Mucosa of stomach (tissue), 1 donor: ENCODE results near the gene CPLANE2.
A peak's percentile ranks its signal among the peaks of the same experiment; 100 is the strongest.
"Not testable (repeated sequence)": the region's sequence is repeated elsewhere in the genome, so short reads cannot be mapped to it uniquely, and the experiment has no call there.

Source experiments
- H3K27me3 ChIP-seq: one replicate; pipeline ENCODE4 v1.7.0; 2013; ENCODE audit warnings: mild to moderate bottlenecking, low read length; ENCODE audit not compliant: control insufficient read depth, insufficient read depth
- H3K36me3 ChIP-seq: one replicate; pipeline ENCODE4 v1.7.0; 2013; ENCODE audit warnings: low read length; ENCODE audit not compliant: control insufficient read depth, insufficient read depth
- H3K4me1 ChIP-seq: one replicate; pipeline ENCODE4 v1.7.0; 2013; ENCODE audit warnings: mild to moderate bottlenecking, low read length; ENCODE audit not compliant: control insufficient read depth, insufficient read depth
- H3K4me3 ChIP-seq: one replicate; pipeline ENCODE4 v1.7.0; 2013; ENCODE audit warnings: low read length
- H3K9ac ChIP-seq: one replicate; pipeline ENCODE4 v1.7.0; 2013; ENCODE audit warnings: mild to moderate bottlenecking, low read length, moderate library complexity
- H3K9me3 ChIP-seq: one replicate; pipeline ENCODE4 v1.7.0; 2013; ENCODE audit warnings: mild to moderate bottlenecking, low read length, moderate library complexity; ENCODE audit not compliant: control insufficient read depth
- donor health status: Pancreatic carcinoma.

CPLANE2 gene

DNA sequence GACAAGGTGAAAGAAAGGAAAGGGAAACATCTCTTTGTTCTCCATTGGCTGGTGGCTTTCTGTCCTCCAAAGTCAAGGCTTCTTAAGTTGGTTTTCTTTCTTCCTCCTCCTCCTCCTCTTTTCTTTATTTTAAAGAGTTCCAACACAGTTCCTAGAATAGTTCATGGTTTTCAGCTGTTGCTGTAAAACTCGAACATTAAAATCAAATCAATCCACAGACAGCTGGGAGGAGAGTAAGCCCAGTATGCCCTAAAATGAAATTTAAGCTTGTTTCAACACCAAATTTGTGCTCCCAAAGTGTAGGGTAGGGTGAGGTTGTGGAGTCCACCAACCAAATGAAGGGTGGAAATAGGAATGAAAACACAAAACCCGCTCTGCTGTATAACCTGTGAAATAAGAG, 10.5 kb upstream of the CPLANE2 start:
- Histone ChIP-seq H3K4me1 (peaks cover 36% of the 10 kb centered on the region), H3K9ac (no peak overlapping the region), H3K4me3 (no peak overlapping the region), H3K36me3 (no peaks in the 10 kb centered on the region), H3K9me3 (no peaks in the 10 kb centered on the region), H3K27me3 (no peaks in the 10 kb centered on the region)

DNA sequence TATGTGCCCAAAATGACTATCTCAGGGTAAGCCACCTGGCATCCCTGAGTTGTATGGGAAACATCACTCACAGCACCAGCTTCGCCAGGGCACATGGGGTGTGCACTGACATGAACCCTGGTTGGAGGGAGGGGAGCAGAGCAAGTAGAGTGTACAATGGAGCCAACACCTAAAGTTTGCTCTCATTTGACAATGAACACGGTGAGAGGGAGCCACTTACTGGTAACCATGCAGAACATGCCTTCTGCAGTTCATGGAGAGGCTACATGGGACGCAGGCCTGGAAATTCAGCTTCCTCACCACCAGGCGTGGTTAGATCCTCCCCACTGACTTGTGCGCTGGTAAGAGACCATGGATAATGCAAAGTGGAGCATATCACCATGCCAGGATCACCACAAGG, 10.0 kb upstream of the CPLANE2 start:
- no peak overlapping the region for H3K9ac ChIP-seq
- H3K4me1 ChIP-seq, result peaks cover 36% of the 10 kb centered on the region
- H3K27me3 ChIP-seq, result no peaks in the 10 kb centered on the region
- no peaks in the 10 kb centered on the region for H3K9me3 ChIP-seq
- no peaks in the 10 kb centered on the region for H3K36me3 ChIP-seq
- no peak overlapping the region for H3K4me3 ChIP-seq

DNA sequence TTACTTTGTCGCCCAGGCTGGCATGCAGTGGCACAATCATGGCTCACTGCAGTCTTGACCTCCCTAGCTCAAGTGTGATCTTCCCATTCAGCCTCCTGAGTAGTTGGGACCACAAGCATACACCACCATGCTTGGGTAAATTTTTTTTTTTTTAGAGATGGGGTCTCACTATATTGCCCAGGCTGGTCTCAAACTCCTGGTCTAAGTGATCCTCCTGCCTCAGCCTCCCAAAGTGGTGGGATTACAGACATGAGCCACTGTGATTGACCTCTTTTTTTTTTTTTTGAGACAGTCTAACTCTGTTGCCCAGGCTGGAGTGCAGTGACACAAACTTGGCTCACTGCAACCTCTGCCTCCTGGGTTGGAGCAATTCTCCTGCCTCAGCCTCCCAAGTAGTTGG, 9.3 kb upstream of the CPLANE2 start:
- H3K9ac ChIP-seq, H3K27me3 ChIP-seq, H3K4me3 ChIP-seq, H3K36me3 ChIP-seq, H3K9me3 ChIP-seq: not testable (repeated sequence)
- H3K4me1 ChIP-seq, result peaks cover 36% of the 10 kb centered on the region

DNA sequence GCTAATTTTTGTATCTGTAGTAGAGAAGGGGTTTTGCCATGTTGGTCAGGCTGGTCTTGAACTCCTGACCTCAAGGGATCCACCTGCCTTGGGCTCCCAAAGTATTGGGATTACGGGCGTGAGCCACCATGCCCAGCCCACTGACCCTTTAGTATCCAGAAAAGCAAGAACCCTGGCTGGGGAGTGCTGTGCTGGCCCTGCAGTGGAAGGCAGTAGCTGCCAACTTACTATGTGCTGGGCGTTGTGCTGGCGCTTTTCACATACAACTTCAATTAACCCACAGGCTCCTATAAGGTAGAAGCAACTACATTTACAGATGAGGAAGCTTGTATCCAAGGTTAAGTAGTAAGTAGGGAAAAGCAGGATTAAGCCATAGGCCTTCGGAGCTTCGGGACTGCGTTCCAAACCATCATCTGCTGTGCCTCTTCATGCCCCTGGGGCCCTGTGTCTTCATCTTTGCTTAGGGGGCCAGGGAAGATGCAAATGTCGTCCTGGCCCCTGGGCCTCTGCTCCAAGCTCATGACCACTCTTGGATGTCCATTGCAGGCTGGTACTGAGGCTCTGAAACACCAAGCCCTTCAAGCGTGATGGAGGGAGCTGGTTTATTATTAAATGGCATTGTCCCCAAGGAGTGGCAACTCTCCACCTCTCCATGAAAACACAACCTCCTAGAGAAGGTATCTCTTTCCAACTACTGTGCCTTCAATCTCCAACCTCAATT, 8.7 kb upstream of the CPLANE2 start:
- Histone ChIP-seq H3K9me3 (no peaks in the 10 kb centered on the region), H3K27me3 (no peaks in the 10 kb centered on the region), H3K4me3 (no peak overlapping the region), H3K4me1 (peaks cover 33% of the 10 kb centered on the region), H3K9ac (no peak overlapping the region), H3K36me3 (no peaks in the 10 kb centered on the region)

DNA sequence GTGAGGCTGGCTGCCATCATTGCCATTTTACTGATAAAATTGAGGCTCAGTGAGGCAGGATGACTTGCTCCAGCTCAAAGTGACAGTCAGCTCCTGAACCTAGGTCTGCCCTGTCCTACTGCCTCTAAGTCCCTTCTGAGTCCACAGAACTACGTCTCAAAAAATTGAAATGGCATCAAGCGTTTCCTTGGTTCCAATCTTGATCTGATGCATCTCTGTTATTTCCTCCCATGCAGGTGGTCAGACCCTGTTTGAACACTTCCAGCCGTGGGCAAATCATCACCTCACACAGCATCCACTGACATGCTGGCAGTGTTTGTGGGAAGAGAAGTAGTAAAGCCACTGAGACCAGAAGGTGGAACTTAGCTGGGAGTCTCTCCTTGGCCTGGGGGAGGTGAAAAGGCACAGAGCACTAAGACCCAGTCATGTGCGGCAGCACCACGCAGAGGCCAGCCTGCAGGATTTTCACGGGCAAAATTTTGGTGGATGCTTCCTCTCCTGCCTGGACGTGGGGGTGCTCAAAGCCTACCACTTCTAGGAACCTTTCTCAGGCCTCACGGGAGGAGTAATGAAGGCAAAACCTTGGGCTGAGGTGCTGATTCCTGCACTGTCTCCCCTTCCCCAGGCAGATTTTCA, 7.8 kb upstream of the CPLANE2 start:
- H3K4me1 ChIP-seq, result peaks cover 27% of the 10 kb centered on the region

DNA sequence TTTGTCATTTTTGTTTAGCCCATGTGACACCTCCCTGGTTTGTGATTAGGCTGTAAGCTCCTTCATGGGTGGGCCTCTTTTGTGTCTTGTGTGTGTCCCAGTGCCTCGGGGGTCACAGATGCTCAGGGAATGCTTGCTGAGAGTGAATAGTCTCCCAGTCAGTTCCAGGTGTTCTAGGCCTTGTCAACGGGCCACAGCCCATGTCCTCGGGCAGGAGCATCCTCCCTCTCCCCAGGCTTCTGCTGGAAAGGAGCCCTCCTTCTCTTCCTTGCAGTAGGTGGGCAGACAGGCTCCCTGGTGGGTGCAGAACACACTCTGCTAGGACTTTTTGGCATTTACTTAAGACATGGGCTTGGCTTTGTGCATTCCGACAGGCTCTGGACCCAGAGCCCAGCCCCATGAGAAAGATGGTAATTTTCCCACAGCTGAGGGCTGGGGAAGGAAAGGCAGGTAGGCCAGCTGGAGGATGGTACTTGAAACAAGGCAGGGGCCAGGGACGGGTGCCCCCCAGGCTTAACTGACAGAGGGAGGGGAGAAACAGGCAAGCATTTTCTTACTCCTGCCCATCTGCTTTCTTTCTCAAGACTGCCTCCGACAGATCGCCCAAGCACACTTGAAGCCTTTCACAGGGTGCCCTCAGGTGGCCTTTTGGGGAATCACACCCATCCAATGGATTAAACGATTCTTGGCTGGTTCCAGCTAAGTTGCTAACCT, 7.1 kb upstream of the CPLANE2 start:
- no peaks in the 10 kb centered on the region for H3K36me3 ChIP-seq
- H3K9me3 ChIP-seq, result no peaks in the 10 kb centered on the region
- H3K4me3 ChIP-seq, result no peak overlapping the region
- no peaks in the 10 kb centered on the region for H3K27me3 ChIP-seq
- H3K4me1 ChIP-seq, result peaks cover 22% of the 10 kb centered on the region
- H3K9ac ChIP-seq, result no peak overlapping the region

More for the DNA sequence above, 7.8 kb upstream of the CPLANE2 start:
- no peak overlapping the region for H3K4me3 ChIP-seq
- H3K36me3 ChIP-seq, result no peaks in the 10 kb centered on the region
- no peaks in the 10 kb centered on the region for H3K27me3 ChIP-seq
- no peaks in the 10 kb centered on the region for H3K9me3 ChIP-seq
- H3K9ac ChIP-seq, result no peak overlapping the region

DNA sequence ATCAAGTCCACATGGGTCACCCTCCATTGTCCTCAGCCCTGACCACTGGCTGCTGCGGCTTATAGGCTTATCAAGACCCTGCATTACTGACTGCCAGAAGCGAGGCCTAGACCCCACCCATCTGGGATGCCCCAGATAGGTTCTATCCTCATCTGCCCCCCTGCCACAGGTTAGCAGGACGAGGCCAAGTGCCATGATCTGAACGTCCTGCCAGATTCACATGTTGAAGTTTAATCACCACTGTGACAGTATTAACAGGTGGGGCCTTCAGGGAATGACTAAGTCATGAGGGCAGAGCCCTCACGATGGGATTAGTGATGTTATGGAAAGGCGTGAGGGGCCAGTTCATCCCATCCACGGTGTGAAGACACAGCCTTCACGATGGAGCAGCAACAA, 6.2 kb upstream of the CPLANE2 start:
- Histone ChIP-seq H3K4me1 (peaks cover 16% of the 10 kb centered on the region), H3K27me3 (no peaks in the 10 kb centered on the region), H3K9ac (no peak overlapping the region), H3K36me3 (no peaks in the 10 kb centered on the region), H3K4me3 (no peak overlapping the region), H3K9me3 (no peaks in the 10 kb centered on the region)

DNA sequence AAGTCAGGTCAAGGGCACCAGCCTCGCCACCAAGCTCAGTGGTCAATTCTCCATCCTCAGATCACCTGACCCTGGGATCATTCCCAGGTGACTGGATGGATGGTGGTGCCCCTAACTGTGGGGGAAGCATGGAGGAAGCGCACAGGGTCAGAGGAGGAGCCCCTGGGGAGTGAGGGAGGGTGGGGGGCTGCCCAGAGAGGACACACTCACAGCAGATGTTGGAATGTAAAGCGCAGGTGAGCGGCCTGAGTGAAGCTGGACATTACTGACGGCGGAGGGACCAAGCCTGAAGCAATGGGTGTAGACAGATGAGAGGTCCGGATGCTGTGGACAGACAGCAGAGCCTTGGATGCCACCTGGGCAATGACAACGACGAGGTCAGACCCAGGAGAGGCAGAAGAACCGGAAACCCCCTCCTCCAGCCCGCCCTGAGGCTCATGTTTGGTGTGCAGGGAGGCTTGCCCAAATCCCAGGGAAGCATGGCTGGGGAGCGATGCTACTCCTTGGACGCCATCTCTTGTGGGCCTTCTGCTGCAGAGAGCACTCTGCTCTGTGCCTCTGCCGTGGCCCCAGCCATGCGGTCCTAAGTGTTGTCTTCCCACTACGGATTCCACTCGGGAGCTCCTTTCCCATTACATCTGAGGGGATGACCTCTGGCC, 5.7 kb upstream of the CPLANE2 start:
- Histone ChIP-seq H3K4me3 (no peak overlapping the region), H3K9ac (no peak overlapping the region), H3K9me3 (no peaks in the 10 kb centered on the region), H3K36me3 (no peaks in the 10 kb centered on the region), H3K27me3 (no peaks in the 10 kb centered on the region), H3K4me1 (peaks cover 15% of the 10 kb centered on the region)

DNA sequence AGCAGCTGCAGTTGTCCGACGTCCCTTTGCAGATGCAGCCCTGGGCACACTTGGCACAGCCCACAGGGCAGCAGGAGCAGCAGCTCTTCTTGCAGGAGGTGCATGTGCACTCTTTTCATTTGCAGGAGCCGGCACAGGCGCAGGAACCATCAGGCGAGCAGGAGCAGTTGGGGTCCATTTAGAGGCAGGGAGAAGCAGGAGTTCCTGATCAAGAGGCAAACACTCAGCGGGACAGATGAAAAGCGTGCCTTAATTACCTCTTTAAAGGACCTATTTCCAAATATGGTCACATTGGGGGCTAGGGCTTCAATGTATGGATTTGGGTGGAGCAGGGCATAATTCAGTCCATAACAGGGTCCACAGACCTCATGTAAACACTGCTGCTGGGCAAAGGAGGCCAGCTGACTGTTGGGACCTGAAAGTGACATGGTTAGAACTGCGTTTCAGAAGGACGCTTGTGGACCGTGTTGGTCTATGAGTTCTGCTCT, 4.3 kb upstream of the CPLANE2 start:
- H3K9ac ChIP-seq, result no peak overlapping the region
- H3K9me3 ChIP-seq, result no peaks in the 10 kb centered on the region
- H3K4me3 ChIP-seq, result no peak overlapping the region
- no peaks in the 10 kb centered on the region for H3K27me3 ChIP-seq
- no peaks in the 10 kb centered on the region for H3K36me3 ChIP-seq
- H3K4me1 ChIP-seq, result peaks cover 26% of the 10 kb centered on the region

DNA sequence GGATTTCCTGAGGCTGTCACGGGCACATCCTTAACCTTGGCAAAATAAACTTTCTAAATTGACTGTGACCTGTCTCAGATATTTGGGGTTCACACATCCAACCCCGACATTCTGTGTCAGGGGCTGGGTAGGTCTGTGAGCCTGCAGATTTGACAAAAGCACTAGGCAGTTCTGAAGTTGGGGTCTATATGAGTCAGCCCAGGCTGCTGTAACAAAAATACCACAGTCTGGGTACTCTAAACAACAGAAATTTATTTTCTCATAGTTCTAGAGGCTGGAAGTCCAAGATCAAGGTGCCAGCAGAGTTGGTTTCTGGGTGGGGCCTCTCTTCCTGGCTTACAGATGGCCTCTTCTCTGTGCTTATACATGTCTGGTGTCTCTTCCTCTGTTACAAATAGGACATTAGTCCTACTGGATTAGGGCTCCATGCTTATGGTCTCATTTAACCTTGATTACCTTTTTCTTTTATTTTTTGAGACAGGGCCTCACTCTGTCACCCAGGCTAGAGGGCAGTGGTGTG, 3.0 kb upstream of the CPLANE2 start:
- no peaks in the 10 kb centered on the region for H3K27me3 ChIP-seq
- H3K36me3 ChIP-seq, result no peaks in the 10 kb centered on the region
- H3K4me1 ChIP-seq, result peaks cover 30% of the 10 kb centered on the region
- H3K4me3 ChIP-seq, result no peak overlapping the region
- no peaks in the 10 kb centered on the region for H3K9me3 ChIP-seq
- H3K9ac ChIP-seq, result no peak overlapping the region

DNA sequence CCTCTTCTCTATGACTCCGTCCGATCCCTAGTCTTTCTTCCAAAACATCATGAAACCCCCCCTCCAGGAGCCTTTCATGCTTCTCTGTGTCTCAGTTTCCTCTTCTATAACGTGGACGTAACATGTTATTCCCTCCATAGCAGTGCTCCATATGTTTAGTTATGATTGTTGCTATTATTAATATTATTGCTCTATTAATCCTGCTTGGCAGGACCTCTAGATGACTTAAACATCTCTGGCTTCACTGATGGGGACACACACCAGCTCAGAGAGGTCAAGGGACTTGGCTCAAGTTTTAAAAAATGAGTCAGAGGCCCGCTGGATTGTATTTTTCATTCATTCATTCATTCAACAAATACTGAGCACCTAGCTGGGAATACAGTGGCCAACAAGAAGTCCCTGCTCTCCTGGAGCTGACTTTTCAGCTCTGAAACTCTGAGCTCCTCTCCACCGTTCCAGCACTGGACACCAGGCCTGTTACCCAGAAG, 404 bp upstream of the CPLANE2 start:
- peak overlapping the region; percentile 86 for H3K4me3 ChIP-seq
- H3K9me3 ChIP-seq, result no peaks in the 10 kb centered on the region
- peak overlapping the region; percentile 88 for H3K9ac ChIP-seq
- no peaks in the 10 kb centered on the region for H3K36me3 ChIP-seq
- H3K27me3 ChIP-seq, result no peaks in the 10 kb centered on the region
- H3K4me1 ChIP-seq, result peaks cover 21% of the 10 kb centered on the region
